GM18907 (cell line): ENCODE results near the gene DHX58.

Experiments
- ATAC-seq: cut with Tn5 transposase; IDR thresholded peaks from one replicate; pipeline ENCODE4 v1.9.1; 2021; ENCODE audit warnings: mild to moderate bottlenecking, moderate library complexity; ENCODE audit not compliant: unreplicated experiment

The DHX58 gene

DNA sequence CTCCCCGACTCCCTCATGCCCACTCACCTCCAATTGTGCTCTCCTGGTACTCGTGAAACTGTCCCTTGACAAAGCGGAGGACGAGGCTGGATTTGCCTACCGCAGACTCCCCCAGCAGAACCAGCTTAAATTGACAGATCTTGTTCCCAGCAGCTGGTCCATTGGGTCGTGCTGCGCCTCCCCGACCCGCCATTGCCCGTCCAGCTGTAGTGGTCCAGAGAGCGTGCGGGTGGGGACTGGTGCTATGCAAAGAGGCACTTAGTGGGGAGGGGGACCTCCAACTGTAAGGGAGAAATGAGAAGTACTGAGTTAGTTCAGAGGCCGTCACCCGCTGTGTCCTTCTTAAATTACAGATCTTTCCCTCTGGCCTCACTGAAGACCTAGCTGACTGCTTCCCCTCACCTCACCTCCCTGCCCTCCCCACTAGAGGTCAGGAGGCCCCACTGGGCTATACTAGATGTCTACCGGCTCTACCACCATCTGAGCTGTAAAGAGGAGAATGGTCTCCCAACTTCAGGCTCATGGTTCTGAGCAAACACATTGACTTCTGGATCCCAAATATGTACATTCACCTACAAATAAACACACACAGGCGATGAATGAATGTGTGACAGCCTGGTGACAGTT, 17.9 kb upstream of the DHX58 start:
- ATAC-seq, result no peak

DNA sequence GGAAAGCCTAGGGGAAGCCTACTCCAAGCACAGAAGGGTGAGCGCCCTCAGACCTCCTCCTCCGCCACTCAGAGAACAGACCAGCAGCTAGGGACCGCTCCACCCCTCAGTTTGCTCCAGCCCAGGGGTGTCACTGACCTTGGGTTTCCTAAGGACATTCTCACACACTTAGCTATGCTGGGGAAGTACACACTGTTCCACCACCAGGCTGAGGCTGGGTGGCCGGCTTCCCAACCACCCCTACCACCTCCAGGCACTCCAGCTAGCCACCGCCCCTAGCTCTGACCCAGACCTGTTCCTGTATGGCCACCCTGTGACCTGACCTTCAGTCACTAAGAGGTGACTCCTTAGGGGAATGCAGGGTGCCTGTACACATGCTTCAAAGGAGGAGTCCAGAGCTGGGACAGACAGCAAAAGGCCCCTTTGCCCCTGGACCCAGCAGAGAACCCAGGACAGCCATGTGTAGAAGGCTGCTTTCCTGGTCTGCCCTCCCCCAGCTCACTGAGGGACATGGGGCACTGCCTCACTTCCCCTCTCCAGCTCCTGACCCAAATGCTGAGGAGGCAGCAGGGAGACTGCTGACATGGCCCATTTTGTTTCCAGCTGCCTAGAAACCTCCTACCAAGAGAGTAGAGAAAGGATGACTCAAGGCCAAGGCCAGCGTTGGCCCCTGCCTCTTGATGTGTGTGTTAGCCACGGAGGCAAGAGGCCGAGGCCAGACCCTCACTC, 16.8 kb upstream of the DHX58 start:
- no peak for ATAC-seq

DNA sequence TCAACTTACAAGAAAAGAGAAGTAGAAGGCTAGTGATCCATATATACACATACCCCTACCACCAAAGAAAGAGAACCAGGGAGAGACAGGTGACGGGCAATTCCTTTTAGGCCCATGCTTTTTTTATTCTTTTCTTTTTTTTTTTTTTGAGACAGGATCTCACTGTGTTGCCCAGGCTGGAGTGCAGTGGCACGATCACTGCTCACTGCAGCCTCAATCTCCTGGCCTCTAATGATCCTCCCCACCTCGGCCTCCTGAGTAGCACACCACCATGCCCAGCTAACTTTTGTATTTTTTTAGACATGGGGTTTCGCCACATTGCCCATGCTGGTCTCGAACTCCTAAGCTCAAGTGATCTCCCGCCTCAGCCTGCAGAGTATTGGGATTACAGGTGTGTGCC, 14.9 kb upstream of the DHX58 start:
- no peak for ATAC-seq

DNA sequence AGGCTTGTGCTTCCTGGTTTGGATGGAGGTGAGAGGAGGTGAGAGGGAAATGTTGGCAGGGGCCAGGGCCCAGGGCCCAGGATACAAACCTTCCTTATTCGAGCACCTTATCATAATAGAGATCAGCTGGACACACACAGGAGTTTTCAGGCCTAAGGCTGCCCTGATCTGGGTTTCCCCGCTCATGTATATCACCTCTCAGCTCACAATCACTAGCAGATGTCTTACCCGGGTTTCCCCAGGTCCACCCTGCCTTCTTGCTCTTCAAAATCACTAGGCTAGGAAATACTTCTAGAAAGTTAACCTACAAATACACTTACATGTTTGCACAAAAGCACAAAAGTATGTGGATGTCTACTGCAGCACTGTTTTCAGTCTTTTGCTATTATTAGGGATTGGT, 14.3 kb upstream of the DHX58 start:
- no peak for ATAC-seq

DNA sequence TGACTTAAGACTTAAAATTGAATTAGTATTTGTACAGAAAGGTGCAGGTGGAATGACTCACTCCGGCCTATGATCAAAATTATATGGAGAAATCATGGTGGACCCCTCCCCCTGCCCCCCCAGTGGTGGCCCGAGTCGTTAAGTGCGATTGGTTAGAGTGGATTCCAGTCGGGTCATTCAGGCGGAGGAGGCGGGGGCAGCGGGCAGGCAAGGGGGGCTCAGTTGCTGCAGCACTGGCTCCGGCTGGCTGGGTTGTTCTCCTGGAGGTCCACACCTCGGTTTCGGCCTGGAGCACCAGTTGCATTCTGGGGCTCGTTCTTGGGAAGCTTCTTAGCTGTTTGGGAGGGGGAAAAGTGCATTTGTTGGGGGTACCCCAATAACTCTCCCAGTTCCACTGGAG, 13.1 kb upstream of the DHX58 start:
- no peak for ATAC-seq

DNA sequence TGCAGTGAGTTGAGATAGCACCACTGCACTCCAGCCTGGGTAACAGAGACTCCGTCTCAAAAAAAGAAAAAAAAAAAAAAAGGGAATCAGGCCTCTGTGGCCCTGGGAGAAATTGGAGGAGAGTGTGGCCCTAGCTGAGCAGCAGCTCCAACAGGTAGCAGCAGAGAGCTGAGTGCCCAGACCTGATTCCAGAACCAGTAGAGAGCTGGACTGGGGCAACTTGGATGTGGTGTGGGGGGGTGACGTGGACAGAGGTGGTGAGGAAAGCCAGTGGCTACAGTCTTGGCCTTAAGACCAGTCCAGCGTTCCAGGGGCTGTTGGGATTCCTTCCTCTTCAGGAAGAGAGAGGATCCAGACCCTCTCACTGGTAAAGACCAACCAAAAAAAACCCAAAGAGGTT, 11.7 kb upstream of the DHX58 start:
- ATAC-seq, result no peak

DNA sequence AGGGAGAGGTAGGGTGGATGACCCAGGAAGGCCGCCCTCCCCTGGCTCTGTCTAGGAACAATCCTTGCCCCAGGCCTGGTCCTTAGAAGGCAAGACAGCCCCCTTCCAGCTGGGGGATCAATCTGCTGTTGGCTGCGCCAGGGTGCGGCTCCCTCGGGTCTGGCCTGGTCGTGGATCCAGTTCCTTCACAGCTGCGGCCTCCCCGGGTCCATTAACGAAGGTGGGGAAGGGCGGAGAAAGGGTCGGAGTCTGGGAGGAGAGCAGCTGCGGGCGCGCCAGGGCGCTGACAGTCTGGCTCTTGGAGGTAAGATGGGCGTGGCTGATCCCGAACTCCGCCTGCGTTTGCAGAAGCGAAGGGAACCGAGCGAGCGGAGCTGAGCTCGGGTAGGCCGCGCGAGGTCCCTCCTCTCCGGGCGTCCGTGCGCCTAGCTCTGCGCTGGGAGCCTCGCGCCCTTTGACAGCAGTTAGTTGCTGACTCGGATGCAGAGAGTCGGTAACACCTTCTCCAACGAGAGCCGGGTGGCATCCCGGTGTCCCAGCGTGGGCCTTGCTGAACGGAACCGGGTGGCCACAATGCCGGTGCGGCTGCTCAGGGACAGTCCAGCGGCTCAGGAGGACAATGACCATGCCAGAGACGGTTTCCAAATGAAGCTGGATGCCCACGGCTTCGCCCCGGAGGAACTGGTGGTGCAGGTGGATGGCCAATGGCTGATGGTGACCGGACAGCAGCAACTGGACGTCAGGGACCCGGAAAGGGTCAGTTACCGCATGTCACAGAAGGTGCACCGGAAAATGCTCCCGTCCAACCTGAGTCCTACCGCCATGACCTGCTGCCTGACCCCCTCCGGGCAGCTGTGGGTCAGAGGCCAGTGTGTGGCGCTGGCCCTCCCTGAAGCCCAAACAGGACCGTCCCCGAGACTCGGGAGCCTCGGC, 10.1 kb upstream of the DHX58 start, which contains the start of gene HSPB9:
Gene HSPB9, plus strand, starts transcription at position 434 of the 933 bp plus-strand sequence. Its CDS starts 47 bp downstream, at position 481.
- ATAC-seq, result no peak

DNA sequence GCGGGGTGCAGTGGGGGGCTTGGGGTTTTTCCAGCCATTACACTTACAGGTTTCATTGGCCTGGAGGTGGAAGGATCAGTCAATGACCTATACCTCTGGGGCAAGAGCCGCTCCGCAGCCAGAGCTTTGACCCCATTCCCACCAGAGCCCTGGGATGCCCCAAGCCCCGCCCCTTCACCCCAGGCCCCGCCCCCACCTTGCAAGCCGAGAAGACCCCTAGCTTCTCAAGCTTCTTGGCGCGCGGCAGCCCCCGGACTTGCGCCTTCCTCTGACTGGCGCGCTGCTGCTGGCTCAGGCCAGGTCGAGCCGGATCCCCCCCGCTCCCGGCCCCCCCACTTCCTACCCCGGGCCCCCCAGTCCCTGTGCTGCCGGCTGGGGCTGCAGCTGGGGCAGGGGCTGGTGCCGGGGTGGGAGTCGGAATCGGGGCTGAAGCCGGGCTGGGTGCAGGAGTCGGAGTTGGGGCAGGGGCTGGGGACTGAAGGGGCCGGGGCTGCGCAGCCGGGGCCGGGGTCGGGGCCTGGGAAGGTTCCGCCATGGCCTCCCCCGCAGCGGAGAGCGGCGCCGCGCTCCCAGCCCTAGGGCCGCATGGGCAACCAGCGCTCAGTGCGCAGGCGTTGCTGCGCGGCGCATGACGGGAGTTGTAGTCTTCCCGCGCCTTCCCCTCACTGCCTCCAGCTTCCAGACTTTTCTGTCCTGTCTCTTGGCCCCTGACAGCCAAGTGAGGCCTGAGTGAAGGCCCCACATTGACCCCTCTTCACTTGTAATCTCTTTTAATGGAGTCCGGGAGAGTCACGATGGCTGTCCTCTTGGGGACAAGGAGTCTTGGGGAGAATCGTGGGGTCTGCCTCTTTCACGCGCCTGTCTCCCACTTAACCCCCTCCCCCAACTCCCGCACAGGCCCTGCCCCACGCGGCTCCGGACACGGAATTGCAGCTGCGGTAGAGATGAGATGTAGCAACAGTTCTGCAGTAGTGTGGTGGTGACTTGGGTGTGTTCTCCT, 8.6 kb upstream of the DHX58 start, which contains the start of gene KAT2A:
Gene KAT2A, minus strand, starts transcription at position 598 of the 1,000 bp plus-strand sequence. Its CDS starts 63 bp downstream, at position 535.
- peak; percentile 69 for ATAC-seq

DNA sequence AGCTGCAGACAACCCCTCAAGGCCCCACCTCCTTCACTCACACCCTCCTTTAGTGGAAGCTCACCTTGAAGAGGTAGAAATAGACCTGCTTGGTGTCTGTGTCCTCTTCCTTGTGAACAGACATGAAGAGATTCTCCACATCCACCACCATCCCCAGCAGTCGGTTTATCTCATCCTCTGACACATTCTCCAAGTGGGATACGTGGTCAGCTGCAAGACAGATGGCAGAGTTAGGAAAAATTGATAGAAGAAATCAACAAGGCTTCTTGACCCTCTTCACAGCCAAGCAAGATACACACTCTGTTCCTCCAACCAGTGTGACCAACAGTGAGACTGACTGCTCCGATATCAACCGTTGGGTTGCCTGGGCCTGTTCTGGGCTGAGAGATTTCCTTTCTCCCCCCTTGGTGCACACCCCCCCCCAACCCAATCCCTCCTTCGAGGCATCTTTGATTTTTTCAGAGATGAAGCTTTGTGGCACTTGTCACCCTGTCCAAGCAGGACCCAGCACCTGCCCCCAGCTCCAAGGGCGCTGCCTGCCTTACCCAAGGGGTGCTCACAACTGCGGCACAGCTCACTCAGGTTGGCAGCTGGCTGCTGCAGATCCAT, 7.8 kb upstream of the DHX58 start:
- ATAC-seq, result no peak

DNA sequence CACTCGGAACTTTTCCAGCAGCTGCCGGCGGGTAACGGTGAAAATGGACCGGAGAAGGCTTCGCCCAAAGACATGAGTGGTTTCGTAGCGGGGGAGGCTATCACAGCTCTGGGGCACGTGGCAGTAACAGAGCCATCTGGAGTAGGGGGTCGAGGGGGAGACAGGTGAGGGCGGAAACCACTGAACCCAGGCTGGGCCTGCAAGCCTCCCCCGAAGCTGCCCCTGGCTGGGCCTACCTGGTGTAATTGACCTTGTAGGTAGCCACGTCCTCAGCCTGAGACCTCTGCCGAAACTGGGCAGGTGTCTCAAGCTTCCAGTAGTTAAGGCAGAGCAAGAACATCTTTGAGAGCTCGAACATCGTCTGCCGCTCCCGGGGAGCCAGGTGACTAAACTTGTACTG, 6.8 kb upstream of the DHX58 start:
- no peak for ATAC-seq

DNA sequence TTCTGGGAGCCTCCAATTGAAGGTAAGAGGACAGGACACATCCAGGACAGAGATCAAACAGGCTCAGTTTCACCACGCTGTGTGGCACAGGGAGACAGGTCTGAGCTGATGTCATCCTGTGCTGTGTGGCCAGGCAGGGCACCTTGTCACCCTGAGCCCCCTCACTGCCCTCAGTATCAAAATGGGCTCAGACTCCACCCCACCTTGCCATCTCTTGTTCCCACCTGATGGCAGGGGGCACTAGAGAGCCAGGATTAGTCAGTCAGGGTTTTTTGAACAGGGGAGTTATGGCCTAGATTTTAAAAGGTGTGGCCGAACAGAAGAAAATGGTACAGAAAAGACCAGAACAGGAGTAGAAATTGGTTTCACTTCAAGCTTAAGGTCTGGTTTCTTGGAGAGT, 6.0 kb upstream of the DHX58 start:
- ATAC-seq, result no peak

DNA sequence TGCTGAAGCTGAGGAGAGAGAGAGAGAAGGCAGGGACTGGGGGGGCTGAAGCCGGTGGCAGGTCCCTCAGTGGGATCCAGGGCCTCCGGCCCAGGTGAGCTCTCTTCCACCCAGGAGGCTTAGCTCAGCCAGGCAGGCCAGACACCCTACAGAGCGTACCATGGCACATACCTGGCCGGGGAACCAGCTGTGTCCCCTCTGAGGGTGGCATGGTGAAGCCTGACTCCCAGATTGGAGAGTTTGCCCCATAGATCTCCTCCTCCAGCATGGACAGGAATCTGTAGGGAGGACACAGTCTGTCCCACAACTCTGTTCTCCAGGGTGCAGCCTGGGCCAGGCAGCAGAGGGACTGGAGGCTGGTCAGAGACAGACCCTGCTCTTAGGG, 5.6 kb upstream of the DHX58 start:
- no peak for ATAC-seq

DNA sequence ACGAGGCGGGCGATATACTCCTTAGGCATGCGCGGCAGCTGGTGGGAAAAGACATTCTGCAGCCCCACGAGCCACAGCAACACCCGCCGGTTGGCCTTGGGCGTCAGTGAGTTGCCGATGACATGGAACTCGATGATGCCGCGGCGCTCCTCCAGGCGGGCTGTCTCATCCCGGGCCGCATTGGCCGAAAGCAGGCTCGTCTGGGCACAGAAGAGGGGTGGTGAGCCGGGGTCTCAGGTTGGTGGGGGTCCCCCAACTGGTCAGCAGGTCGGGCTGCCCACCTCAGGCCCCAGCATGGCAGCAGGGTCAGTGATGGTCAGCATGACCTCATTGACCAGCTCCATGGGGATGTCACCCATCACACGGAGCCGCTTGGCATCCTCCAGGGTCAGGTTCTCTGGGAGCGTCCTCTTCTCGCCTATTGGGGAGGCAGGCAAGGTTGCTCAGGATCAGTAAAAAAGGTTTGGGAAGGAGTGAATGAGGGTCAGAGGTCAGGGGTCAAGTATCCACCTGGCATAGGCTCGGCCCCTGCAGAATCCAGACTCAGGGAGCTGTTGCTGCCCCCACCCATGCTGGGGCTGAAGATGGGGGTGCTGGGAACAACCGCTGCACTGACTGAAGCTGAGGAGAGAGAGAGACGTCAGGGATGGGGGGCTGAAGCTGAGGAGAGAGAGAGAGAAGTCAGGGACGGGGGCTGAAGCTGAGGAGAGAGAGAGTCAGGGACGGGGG, 5.0 kb upstream of the DHX58 start:
- no peak for ATAC-seq

DNA sequence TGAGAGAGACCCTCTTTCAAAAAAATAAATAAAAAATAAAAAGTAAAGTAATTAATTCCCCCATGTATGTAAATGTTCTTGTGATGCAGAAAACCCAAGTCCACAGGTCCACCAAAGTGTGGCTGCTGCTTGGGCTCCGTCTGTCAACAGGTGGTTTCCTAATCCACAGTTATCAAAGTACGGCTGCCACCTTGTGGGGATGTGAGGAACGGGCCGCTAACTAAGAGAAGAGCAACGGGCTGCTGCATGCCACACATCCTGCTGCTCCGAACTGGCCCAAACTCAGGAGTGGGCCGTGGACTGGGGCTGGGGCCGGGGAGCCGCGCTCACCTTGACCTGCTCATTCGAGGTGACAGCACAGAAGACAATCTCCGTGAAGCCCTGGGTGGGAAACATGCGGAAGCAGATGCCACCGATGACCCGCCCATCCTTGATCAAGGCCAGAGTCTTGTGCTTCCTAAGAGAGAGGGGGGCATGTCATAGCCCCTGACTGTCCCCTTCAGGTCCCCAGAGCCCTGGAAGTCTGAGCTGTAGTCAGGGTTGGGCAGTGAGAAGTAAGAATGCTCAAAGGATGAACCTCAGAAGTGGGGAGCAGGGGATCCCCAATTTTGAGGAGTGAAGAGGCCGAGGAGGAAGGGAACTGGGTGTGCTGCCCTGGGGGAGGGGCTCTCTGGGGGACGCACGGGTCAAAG, 4.3 kb upstream of the DHX58 start:
- no peak for ATAC-seq

DNA sequence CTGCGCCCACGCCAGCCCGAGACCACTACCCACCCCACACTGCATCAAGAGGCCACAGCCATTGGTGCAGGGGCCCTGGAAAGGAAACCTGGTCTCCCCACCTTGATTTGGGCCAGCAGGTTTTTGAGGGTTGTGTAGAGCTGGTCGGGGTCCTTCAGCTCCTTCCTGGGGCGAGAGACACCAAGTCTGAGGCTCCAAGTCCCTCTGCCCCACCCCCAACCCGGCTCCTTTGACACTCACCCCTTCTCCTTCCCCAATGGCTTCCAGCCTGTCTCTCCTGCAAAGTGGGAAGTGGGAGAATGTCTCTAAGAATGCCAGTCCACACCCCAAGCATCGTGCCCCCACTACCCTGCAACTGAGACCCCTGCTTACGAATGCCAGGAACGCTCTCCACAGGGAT, 1.6 kb upstream of the DHX58 start:
- no peak for ATAC-seq

DNA sequence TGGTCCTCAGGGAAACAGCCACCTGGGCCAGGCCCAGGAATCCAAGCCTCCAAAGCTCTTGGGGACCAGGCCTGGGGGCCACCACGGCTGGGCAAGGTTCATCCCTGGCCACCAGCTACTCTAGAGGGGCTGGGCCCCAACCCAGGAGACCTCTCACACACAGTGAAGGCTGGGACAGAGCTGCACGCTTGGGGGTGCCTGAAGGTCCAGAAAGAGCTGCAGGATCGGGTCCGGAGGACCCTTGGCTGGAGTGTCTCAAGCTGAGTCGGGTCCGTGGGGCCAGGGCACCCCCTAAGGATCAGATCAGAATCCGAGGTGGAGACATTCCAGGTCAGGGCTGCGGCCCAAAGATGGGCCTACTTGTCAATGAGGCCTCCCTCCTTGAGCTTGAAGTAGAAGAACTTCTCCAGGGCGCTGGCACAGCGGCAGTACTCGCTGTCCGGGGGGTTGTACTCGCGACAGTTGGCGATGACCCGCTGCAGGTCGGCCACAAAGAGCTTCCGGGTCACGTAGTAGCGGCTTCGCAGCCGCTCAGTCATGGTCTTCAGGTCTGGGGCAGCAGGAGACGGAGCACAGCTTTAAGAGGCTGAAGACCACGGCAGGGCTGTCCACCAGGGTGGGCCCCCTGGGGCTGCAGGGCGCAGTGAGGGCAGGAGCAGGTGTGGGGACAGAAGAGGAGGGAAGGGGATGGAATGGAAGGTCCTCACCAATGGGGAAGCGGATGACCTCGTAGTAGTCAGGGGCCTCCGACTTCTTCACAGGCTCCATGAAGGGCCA, 967 bp upstream of the DHX58 start:
- ATAC-seq, result no peak

DNA sequence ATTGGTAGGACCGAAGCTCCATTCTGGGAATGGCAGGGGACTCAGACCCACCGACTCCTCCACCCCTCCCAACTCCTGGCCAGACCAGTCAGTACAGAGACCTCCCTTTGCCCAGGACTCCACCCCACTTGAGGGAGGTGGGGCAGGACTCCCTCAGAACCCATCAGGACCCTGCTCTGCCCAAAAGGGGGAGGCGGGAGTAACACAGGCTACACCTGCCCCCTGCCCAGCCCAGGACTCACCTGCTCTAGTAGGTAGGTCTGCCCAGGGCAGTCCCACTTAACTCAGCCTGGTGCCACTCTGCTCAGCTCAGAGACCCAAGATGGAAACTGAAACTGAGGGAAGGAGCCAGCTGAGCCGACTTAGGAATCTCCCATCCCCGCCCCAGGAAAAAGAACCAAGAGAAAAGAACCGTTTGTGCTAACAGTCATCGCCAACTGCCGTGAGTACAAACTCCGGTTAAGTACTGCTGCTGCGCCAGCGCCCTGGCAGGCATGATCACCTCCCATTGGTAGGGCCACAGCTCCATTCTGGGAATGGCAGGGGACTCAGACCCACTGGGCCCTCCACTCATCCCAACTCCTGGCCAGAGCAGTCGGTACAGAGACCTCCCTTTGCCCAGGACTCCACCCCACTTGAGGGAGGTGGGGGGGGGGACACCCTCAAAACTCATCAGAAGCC, 503 bp downstream of the DHX58 start:
- peak; percentile 5 for ATAC-seq
